Testis (tissue), 2 donors: ENCODE results near the gene ZBTB47.

Experiments used
- CTCF ChIP-seq, 3 experiments: fragments of 450-650 bp in 2 of 3; fragments of 200-600 bp in 1 of 3; sonication (generic) in 1 of 3; IDR thresholded peaks; one replicate each; pipeline ENCODE4 v1.5.1; 2016 to 2019; ENCODE audit warnings: antibody characterized with exemption in 3 of 3, mild to moderate bottlenecking in 2 of 3, moderate library complexity in 1 of 3
- POLR2A ChIP-seq: fragments of 450-650 bp; IDR thresholded peaks from one replicate; pipeline ENCODE4 v1.6.1; 2017; ENCODE audit warnings: antibody characterized with exemption, mild to moderate bottlenecking, moderate library complexity

GRCh38 chr3:42683875-42684598 is 30.5 kb downstream of the ZBTB47 start:
- no peak for TF ChIP-seq CTCF (IDR thresholded peaks at IDR 0.05)
- no peak for TF ChIP-seq POLR2A
